HG03064 (cell line): ENCODE results near the gene GRM2.
"Not testable (repeated sequence)": the region's sequence is repeated elsewhere in the genome, so short reads cannot be mapped to it uniquely, and the experiment has no call there.

Source experiments
- ATAC-seq: cut with Tn5 transposase; IDR thresholded peaks from one replicate; pipeline ENCODE4 v1.9.1; 2021; ENCODE audit warnings: low read depth; ENCODE audit not compliant: unreplicated experiment

The GRM2 gene

GRCh38 chr3:51719410-51720025 lies 12.7 kb downstream of the GRM2 start:
- no peak for ATAC-seq

DNA sequence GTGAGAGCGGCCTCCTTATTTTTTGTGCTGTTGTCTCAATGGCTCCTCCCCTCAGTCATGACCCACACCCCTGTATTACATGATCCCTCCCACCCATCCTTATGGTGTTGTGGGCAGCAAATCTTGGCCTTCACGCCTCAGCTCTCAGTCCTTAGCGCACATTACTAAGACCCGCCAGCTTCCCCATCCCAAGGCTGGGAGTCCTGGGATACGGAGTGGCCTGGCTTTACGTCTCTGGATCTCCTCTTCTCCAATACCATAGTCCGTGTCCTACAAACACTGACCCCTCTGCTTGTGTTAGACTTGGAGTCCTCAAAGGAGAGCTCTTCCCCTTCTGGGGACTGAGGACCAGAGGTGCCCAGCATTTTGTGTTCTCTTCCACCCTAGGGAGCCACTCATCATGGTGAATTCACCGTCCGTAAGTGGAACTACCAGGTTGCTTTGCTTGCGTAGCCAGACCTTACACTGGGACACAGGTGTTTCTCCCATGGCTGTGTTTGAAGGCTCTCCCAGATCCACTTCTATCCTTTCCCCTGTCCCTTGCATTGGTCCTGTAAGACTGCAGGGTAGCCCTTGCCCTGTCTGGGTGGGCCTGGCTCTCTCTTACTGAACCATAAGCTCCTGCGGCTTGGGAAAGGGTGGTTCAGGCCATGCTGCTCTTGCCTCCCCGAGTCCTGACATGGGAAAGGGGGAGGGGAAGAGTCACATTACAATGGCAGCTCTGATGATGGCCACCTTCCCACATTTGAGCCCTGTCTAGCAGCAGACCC lies 13.6 kb downstream of the GRM2 start:
- no peak for ATAC-seq

DNA sequence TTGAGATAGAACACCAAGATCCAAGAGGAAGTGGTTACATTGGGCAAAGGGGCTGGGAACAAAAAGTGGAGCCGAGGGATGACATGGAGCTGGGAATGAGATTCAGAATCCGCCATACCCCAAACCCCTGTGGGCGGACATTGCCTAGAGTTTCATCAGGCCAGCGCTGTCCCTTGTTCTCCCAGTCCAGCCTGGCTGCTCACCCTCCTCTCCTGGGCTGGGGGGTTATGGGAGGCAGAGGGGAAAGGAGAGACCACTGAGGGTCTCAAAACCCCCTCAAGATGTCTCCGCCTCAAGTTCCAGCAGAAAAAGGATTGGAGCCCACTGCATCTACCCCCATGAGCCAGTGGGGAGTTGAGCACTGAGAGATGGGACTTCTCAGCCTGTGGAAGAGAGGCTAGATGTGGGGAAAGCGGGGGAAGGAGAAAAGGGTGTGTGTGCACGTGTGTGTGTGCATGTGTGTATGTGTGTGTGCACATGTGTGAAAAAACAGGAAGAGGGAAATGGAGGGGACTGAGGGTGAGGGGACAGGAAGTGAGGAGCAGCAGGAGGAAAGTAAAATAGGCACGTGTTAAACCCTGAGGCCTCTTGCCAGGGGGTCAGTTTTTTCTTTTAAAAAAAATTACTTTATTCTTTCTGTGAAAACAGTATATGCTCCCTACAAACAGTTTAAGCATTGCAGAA lies 14.3 kb downstream of the GRM2 start:
- no peak for ATAC-seq

DNA sequence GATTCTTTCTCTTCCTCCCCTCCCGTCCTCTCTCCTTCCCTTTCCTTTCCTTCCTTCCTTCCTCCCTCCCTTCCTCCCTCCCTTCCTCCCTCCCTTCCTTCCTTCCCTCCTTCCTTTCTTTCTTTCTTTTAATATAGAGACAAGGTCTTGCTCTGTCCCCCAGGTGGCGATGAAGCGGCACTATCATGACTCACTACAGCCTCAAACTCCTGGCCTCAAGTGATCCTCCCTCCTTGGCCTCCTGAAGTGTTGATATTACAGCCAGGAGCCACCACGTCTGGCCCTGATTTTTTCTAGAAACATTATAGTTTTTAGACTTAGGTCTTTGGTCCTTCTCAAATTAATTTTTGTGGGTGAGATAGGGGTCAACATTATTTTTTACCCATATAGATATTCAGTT lies 15.5 kb downstream of the GRM2 start:
- ATAC-seq: no peak

GRCh38 chr3:51727500-51727899 lies 20.6 kb downstream of the GRM2 start:
- ATAC-seq: no peak

DNA sequence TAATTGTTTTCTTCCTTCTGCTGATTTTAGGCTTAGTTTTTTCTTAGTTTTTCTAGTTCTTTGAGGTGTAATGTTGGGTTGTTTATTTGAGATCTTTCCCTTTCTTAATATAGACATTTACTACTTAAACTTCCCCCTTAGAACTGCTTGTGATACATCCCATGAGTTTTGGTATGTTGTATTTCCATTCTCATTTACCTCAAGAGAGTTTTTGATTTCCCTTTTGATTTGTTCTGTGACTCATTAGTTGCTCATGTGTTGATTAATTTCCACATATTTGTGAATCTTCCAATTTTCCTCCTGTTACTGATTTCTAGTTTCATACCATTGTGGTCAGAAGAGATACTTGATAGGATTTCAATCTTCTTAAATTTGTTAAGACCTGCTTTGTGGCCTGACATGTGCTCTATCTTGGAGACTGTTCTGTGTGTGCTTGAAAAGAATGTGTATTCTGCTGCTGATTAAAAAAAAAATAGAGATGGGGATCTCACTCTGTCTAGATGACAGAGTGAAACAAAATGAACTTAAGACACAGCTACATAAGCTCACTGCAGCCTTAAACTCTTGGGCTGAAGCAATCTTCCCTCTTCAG lies 22.3 kb downstream of the GRM2 start:
- no peak for ATAC-seq

DNA sequence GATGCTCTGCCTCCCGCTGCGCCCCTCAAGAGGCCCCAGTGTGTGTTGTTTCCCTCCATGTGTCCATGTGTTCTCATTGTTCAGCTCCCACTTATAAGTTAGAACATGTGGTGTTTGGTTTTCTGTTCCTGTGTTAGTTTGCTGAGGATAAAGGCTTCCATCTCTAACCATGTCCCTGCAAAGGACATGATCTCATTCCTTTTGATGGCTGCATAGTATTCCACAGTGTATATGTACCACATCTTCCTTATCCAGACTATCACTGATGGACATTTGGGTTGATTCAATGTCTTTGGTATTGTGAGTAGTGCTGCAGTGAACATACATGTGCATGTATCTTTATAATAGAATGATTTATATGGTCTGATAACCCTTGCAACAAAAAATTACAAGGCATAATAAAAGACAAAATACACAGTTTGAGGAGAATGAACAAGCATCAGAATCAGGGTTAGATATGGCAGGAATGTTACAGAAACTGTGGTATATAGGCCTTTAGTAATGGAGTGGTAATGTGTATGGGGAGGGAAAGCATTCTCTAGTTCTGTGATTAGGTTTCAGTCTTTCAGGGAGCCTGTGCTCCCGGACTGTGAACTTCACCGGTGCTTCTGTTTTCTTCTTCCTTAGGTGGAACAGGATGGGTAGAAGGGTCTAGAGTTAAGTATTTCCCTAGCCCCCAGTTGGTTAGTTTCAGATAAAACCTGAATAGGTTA lies 27.1 kb downstream of the GRM2 start:
- no peak for ATAC-seq

DNA sequence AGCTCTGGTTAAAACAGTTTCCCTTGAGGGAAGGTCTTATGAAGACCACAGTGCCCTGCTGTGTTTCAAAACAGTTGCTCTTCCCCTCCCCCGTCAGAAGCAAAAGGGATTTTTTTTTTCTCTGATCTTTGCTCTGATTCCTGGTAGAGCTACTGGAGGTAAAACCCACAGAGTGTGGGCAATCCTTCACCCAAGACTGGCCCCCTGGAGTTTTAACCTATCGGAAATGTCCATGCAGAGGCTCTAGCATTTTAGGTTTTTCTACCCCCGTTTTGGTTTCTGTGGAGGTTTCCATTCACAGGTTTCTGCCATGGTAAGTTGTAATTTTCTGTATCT lies 27.7 kb downstream of the GRM2 start:
- ATAC-seq: no peak

DNA sequence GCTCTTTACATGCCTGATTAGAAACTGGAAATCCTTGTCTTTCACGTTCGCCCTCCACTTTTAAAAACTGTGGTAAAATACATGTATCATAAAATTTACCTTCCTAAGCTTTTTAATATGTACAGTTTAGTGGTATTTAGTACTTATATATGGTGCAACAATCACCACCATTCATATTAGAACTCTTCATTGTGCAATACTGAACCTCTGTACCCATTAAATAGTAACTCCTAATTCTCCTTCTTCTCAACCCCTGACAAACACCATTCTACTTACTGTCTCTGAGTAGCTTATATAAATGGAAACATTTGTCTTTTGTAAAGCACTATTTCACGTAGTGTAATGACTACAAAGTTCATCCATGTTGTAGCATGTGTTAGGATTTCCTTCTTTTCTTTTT lies 28.2 kb downstream of the GRM2 start:
- no peak for ATAC-seq

- ATAC-seq: no peak
These were observed 29.1 kb downstream of the GRM2 start for GRCh38 chr3:51735950-51736349.

DNA sequence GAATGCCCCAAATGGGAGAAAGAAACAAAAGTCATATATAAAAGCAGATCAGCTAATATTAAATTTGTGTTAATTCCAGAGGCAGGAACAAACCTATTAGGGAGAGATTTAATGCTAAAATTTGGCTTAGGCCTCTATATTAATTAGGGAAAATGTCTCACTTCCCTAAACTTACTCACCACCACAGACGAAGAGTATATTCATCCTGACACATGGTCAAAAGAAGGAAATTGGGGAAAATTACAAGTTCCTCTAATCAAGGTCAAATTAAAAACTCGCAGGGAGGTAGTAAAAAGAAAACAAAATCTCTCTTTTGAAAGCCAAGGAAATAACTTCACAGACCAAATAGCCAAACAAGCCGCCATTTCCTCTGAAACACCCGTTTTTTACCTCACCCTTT lies 32.2 kb downstream of the GRM2 start:
- ATAC-seq: no peak

GRCh38 chr3:51742320-51742719 lies 35.5 kb downstream of the GRM2 start:
- not testable (repeated sequence) for ATAC-seq

DNA sequence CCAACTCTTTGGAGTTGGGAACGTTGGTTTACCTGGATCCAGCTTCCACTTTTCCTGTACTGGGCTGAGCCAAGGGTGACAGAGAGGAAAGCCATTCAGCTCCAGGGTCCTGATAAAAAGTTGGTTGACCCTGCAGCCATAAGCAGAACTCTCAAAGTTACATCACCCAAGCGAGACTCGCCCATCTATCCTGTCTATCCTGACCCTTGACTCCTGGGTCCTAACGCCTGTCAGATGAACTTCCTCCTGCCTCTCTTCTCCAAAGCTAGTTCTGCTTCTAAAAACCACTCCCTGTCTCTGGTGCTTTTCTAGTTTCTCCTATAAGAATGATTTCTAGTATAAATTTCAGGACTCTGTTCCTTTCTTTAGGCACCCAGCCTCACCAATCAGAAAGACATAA lies 36.1 kb downstream of the GRM2 start:
- not testable (repeated sequence) for ATAC-seq

DNA sequence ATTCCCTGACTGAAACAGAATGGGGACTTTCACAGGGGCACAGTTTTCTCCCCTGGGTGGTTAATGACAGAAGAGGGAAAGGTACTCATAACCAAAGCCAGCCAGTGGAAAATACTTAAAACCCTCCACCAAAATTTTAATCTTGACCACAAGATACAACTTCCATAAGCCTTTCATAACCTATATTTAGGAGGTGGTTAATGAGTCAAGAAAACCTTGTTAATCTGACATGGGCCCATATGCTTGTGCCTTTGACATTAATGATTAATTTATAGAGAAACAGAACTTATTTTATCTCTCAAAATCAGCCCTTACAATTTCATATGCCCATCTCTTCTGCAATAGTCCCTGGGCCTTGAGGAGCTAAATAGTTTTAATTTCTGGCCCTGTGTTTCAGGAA lies 41.0 kb downstream of the GRM2 start:
- no peak for ATAC-seq

DNA sequence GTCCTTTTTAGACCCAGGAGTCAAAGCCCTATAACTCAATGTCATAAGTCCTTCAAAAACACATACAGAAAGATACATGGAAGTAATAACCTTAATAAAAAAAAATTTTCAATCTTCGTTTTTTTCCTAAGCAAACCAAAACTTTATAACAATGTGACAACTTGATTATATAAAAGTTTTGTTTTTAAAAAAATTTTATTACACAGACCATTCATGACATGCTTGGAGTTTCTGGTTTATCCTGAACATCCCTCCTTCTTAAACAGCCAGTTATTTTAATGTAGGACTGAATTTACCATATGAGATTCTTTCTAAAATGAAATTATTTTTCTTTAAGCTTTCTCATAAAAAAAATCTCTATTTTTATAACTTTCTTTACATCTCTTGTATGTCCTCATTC lies 41.5 kb downstream of the GRM2 start:
- ATAC-seq: no peak

DNA sequence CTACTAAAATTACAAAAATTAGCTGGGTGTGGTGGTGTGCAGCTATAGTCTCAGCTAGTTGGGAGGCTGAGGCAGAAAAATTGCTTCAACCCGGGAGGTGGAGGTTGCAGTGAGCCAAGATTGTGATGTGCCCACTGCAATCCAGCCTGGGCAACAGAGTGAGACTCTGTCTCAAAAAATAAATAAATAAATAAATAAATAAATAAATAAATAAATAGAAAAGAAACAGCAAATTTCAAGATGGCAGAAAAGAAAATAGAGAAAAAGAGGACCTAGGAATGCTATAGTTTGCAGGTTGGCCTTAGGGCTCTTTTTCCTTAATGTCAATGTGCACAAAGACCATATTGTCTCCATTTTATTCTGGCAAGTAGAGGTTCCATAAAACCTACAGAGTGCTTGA lies 44.0 kb downstream of the GRM2 start:
- ATAC-seq: no peak

DNA sequence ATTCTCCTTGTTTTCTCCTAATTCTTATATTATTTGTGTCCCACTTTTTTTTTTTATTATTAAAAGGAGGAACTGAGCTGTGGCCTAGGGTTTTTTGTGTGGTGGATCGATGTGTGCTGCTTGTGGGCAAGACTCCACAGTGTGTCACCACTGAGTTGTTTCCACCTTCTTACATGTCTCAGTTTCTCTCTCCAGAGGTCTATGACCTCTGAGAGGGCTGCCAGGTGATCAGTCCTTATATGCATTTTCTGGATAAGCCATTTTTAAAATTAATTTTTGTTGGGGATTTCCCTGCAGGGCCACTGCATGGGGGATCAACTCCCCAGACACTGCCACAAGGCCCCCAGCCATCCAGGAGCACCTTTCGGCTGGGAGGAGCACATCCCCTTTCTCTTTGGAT lies 44.4 kb downstream of the GRM2 start:
- no peak for ATAC-seq

- ATAC-seq: not testable (repeated sequence)
These were observed 47.2 kb downstream of the GRM2 start for GRCh38 chr3:51753763-51754750.

DNA sequence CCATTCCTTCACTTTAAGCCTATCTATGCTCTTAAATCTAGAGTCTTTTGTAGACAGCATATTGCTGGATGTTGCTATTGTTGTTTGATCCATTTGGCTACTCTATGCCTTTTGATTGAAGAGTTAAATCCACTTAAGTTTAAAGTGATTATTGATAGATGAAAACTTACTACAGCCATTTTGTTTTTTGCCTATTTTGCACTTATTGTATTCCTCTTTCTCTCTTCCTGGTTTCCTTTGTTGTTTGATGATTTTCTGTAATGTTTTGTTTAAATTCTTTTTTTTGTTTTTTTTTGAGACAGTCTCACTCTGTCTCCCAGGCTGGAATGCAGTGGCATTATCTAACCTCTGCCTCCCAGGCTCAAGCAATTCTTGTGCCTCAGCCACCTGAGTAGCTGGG lies 52.3 kb downstream of the GRM2 start:
- ATAC-seq: no peak
